HG02938 (cell line): Measurements from ENCODE around the gene CDC42SE2.

Experiments
- ATAC-seq: cut with Tn5 transposase; IDR thresholded peaks from one replicate; pipeline ENCODE4 v1.9.1; 2021; ENCODE audit warnings: mild to moderate bottlenecking, moderate library complexity; ENCODE audit not compliant: unreplicated experiment

Gene CDC42SE2

GRCh38 chr5:131263648-131264450, at the start of gene CDC42SE2:
Gene CDC42SE2, plus strand, starts transcription at chr5:131264053. Its CDS starts 95,441 bp downstream, at chr5:131359494.
- ATAC-seq: peak; percentile 75

GRCh38 chr5:131214609-131215227, 49.1 kb upstream of the CDC42SE2 start:
- no peak for ATAC-seq

- ATAC-seq: no peak
Observed at GRCh38 chr5:131217791-131218190, 46.1 kb upstream of the CDC42SE2 start.

GRCh38 chr5:131218392-131218791, 45.5 kb upstream of the CDC42SE2 start:
- ATAC-seq: no peak

- ATAC-seq: no peak
Observed at GRCh38 chr5:131220566-131220965, 43.3 kb upstream of the CDC42SE2 start.

GRCh38 chr5:131221008-131221703, 42.7 kb upstream of the CDC42SE2 start:
- no peak for ATAC-seq

- no peak for ATAC-seq
Observed at GRCh38 chr5:131221888-131222287, 42.0 kb upstream of the CDC42SE2 start.

- no peak for ATAC-seq
Observed at GRCh38 chr5:131222731-131223130, 41.1 kb upstream of the CDC42SE2 start.

- no peak for ATAC-seq
Observed at GRCh38 chr5:131223751-131224386, 40.0 kb upstream of the CDC42SE2 start.

GRCh38 chr5:131224387-131225201, 39.3 kb upstream of the CDC42SE2 start:
- peak; percentile 82 for ATAC-seq

GRCh38 chr5:131225282-131225974, 38.4 kb upstream of the CDC42SE2 start:
- no peak for ATAC-seq

- no peak for ATAC-seq
Observed at GRCh38 chr5:131226899-131227298, 37.0 kb upstream of the CDC42SE2 start.

- ATAC-seq: no peak
Observed at GRCh38 chr5:131228646-131229045, 35.2 kb upstream of the CDC42SE2 start.

- no peak for ATAC-seq
Observed at GRCh38 chr5:131229623-131230022, 34.2 kb upstream of the CDC42SE2 start.

GRCh38 chr5:131230406-131230805, 33.4 kb upstream of the CDC42SE2 start:
- ATAC-seq: peak; percentile 71

- no peak for ATAC-seq
Observed at GRCh38 chr5:131239686-131240085, 24.2 kb upstream of the CDC42SE2 start.

- ATAC-seq: no peak
Observed at GRCh38 chr5:131242728-131243255, 21.1 kb upstream of the CDC42SE2 start.

GRCh38 chr5:131245312-131245711, 18.5 kb upstream of the CDC42SE2 start:
- ATAC-seq: no peak

- no peak for ATAC-seq
Observed at GRCh38 chr5:131245948-131246347, 17.9 kb upstream of the CDC42SE2 start.

GRCh38 chr5:131246504-131246903, 17.3 kb upstream of the CDC42SE2 start:
- no peak for ATAC-seq
